ENCODE measurements around the gene VWA5B1. TPM values are rescaled to one million over a fixed set of nuclear protein-coding genes. Genes with fewer than 3 reads are reported as not detected.

The VWA5B1 gene
- total RNA-seq, 1 experiment from 2014 or later: not detected

GRCh38 chr1:20252587-20252986 is 38.1 kb upstream of the VWA5B1 start:
- POLR2A ChIA-PET (ENCODE audit: unreplicated experiment): no interaction called here
- H3K36me3 ChIP-seq (ENCODE audit: low read depth, low read length): no peaks in the 10 kb centered on the region
- no peaks in the 10 kb centered on the region for H3K9me3 ChIP-seq (ENCODE audit: low read length)
- no peak overlapping the region for H3K9ac ChIP-seq (ENCODE audit: low read length)
- H3K79me2 ChIP-seq (ENCODE audit: low read length): no peaks in the 10 kb centered on the region
- H3K4me1 ChIP-seq (ENCODE audit: insufficient read depth, low read length): peaks cover 36% of the 10 kb centered on the region
- CTCF ChIA-PET: no interaction called here
- no peak overlapping the region for H2AFZ ChIP-seq (ENCODE audit: low read length)
- TF ChIP-seq EZH2phosphoT487 (IDR thresholded peaks at IDR 0.05; ENCODE audit: borderline replicate concordance, low read length) (no peak), CTCF (conservative IDR thresholded peaks at IDR 0.05; ENCODE audit: low read depth, low read length) (no peak), EZH2 (IDR thresholded peaks at IDR 0.05; ENCODE audit: low read length, unreplicated experiment) (no peak)
- no peaks in the 10 kb centered on the region for H3K27me3 ChIP-seq (ENCODE audit: low read length)
- no peak for DNase-seq
- intact Hi-C loops (cut with micrococcal nuclease): no loop called here
- no peak overlapping the region for H3K27ac ChIP-seq (ENCODE audit: low read length)
- no TSS peak for BruUV-seq (replicated peaks)
- H3K4me2 ChIP-seq (ENCODE audit: low read length): no peak overlapping the region
- no peak for ATAC-seq
- H3F3A ChIP-seq (ENCODE audit: low read length, unreplicated experiment): no peaks in the 10 kb centered on the region
- H3K9me2 ChIP-seq (replicated peaks; ENCODE audit: low read length): no peaks in the 10 kb centered on the region
- H4K20me1 ChIP-seq (ENCODE audit: low read length): no peaks in the 10 kb centered on the region
- no peak overlapping the region for H3K4me3 ChIP-seq (ENCODE audit: low read length)

- H2AFZ ChIP-seq (ENCODE audit: low read length): peak overlapping the region; percentile 10; the same call in 1 of the 2 replicates
- POLR2A ChIA-PET (ENCODE audit: unreplicated experiment): no interaction called here
- H3K9ac ChIP-seq (ENCODE audit: low read length): no peak overlapping the region
- no peak for TF ChIP-seq CTCF (conservative IDR thresholded peaks at IDR 0.05; ENCODE audit: low read depth, low read length)
- TF ChIP-seq EZH2phosphoT487 (IDR thresholded peaks at IDR 0.05; ENCODE audit: borderline replicate concordance, low read length): no peak
- TF ChIP-seq EZH2 (IDR thresholded peaks at IDR 0.05; ENCODE audit: low read length, unreplicated experiment): no peak
- H4K20me1 ChIP-seq (ENCODE audit: low read length): no peaks in the 10 kb centered on the region
- peak; percentile 78 for DNase-seq
- H3K4me2 ChIP-seq (ENCODE audit: low read length): peak overlapping the region; percentile 16; the same call in 1 of the 2 replicates
- BruUV-seq (replicated peaks): no TSS peak
- H3K4me1 ChIP-seq (ENCODE audit: insufficient read depth, low read length): peaks cover 22% of the 10 kb centered on the region
- no peak overlapping the region for H3K4me3 ChIP-seq (ENCODE audit: low read length)
- intact Hi-C loops (cut with micrococcal nuclease): no loop called here
- H3K79me2 ChIP-seq (ENCODE audit: low read length): no peaks in the 10 kb centered on the region
- H3K9me3 ChIP-seq (ENCODE audit: low read length): no peaks in the 10 kb centered on the region
- no peaks in the 10 kb centered on the region for H3K27me3 ChIP-seq (ENCODE audit: low read length)
- peak; percentile 89 for ATAC-seq
- no peaks in the 10 kb centered on the region for H3K9me2 ChIP-seq (replicated peaks; ENCODE audit: low read length)
- H3K27ac ChIP-seq (ENCODE audit: low read length): no peak overlapping the region
- no peaks in the 10 kb centered on the region for H3K36me3 ChIP-seq (ENCODE audit: low read depth, low read length)
- no peaks in the 10 kb centered on the region for H3F3A ChIP-seq (ENCODE audit: low read length, unreplicated experiment)
- CTCF ChIA-PET: no interaction called here
Observed at GRCh38 chr1:20255666-20256065, 35.0 kb upstream of the VWA5B1 start.

GRCh38 chr1:20259646-20260045 is 31.0 kb upstream of the VWA5B1 start:
- Histone ChIP-seq H3K9me2 (replicated peaks; ENCODE audit: low read length) (no peaks in the 10 kb centered on the region), H3K4me2 (ENCODE audit: low read length) (no peak overlapping the region), H3K9me3 (ENCODE audit: low read length) (no peaks in the 10 kb centered on the region), H4K20me1 (ENCODE audit: low read length) (no peaks in the 10 kb centered on the region), H3K4me3 (ENCODE audit: low read length) (no peak overlapping the region), H3K27me3 (ENCODE audit: low read length) (no peaks in the 10 kb centered on the region), H3K79me2 (ENCODE audit: low read length) (no peaks in the 10 kb centered on the region), H3K4me1 (ENCODE audit: insufficient read depth, low read length) (peaks cover 9% of the 10 kb centered on the region; the same call in 1 of the 2 replicates), H3F3A (ENCODE audit: low read length, unreplicated experiment) (no peaks in the 10 kb centered on the region), H3K36me3 (ENCODE audit: low read depth, low read length) (no peaks in the 10 kb centered on the region), H3K9ac (ENCODE audit: low read length) (no peak overlapping the region), H3K27ac (ENCODE audit: low read length) (no peak overlapping the region), H2AFZ (ENCODE audit: low read length) (no peak overlapping the region)
- no peak for ATAC-seq
- BruUV-seq (replicated peaks): no TSS peak
- ChIA-PET CTCF (no interaction called here), POLR2A (ENCODE audit: unreplicated experiment) (no interaction called here)
- TF ChIP-seq CTCF (conservative IDR thresholded peaks at IDR 0.05; ENCODE audit: low read depth, low read length): no peak
- no peak for TF ChIP-seq EZH2 (IDR thresholded peaks at IDR 0.05; ENCODE audit: low read length, unreplicated experiment)
- TF ChIP-seq EZH2phosphoT487 (IDR thresholded peaks at IDR 0.05; ENCODE audit: borderline replicate concordance, low read length): no peak
- intact Hi-C loops (cut with micrococcal nuclease): no loop called here
- DNase-seq: no peak

Data from PC-3 (cell line).